Caco-2 (cell line): ENCODE results near the gene CLK4. TPM values are rescaled to one million over a fixed set of nuclear protein-coding genes. Genes with fewer than 3 reads are reported as not detected.

ENCODE experiments used
- BruUV-seq: library from RNA; stranded (reverse); fragments of 400-500 nt; replicated peaks from 2 replicates; lab custom pipeline; 2021; lab: Mats Ljungman, UMichigan
- CTCF ChIA-PET: fragments of 300-600 bp; sonication (Branson Sonifier 250); formaldehyde crosslinking; loops from one replicate; lab custom pipeline; 2022; ENCODE audit warnings: antibody characterized with exemption; lab: Charles Lee
- POLR2A ChIA-PET: fragments of 300-600 bp; sonication (Branson Sonifier 250); formaldehyde crosslinking; loops from one replicate; lab custom pipeline; 2022; ENCODE audit warnings: antibody characterized with exemption; lab: Charles Lee
- DNase-seq, 2 experiments: peaks; one replicate each; pipeline versions ENCODE4 v3.0.0 to v3.0.0-alpha.2; 2020 to 2022
- H3K27me3 ChIP-seq: replicated peaks from 2 replicates; pipeline ENCODE4 v1.6.0; 2011; ENCODE audit warnings: low read length; ENCODE audit not compliant: control insufficient read depth, insufficient read depth
- H3K36me3 ChIP-seq: 2 replicates; pipeline ENCODE4 v1.5.1; 2011; ENCODE audit warnings: low read length; ENCODE audit not compliant: control insufficient read depth, insufficient read depth
- H3K4me1 ChIP-seq: fragments of 250-450 bp; sonication (Bioruptor Pico); 2 replicates; pipeline ENCODE4 v1.5.1; 2020; ENCODE audit warnings: mild to moderate bottlenecking
- H3K4me3 ChIP-seq: 2 replicates; pipeline ENCODE4 v1.5.1; 2011; ENCODE audit warnings: low read depth, mild to moderate bottlenecking, control low read depth, low read length
- H3K9me3 ChIP-seq: fragments of 250-450 bp; sonication (Bioruptor Pico); 2 replicates; pipeline ENCODE4 v1.5.1; 2020; ENCODE audit warnings: mild to moderate bottlenecking, moderate library complexity
- H3K27ac Mint-ChIP-seq: one replicate; pipeline ENCODE4 v1.8.0; 2022; ENCODE audit warnings: mixed read lengths; ENCODE audit not compliant: unreplicated experiment
- H3K27me3 Mint-ChIP-seq: one replicate; pipeline ENCODE4 v1.8.0; 2022; ENCODE audit warnings: mixed read lengths; ENCODE audit not compliant: insufficient read depth, unreplicated experiment
- H3K36me3 Mint-ChIP-seq: one replicate; pipeline ENCODE4 v1.8.0; 2022; ENCODE audit warnings: mild to moderate bottlenecking, mixed read lengths; ENCODE audit not compliant: insufficient read depth, unreplicated experiment
- H3K4me1 Mint-ChIP-seq: one replicate; pipeline ENCODE4 v1.8.0; 2022; ENCODE audit warnings: low read depth, mixed read lengths; ENCODE audit not compliant: unreplicated experiment
- H3K4me3 Mint-ChIP-seq: one replicate; pipeline ENCODE4 v1.8.0; 2022; ENCODE audit warnings: mild to moderate bottlenecking, moderate library complexity, mixed read lengths; ENCODE audit not compliant: unreplicated experiment
- H3K9me3 Mint-ChIP-seq: one replicate; pipeline ENCODE4 v1.8.0; 2022; ENCODE audit warnings: mixed read lengths; ENCODE audit not compliant: unreplicated experiment
- intact Hi-C: fragments of 100-400 bp; cut with micrococcal nuclease; formaldehyde crosslinking; loops from one replicate; pipeline ENCODE4 v1.10.0; 2022; ENCODE audit not compliant: unreplicated experiment
- total RNA-seq: library from RNA; stranded (reverse); gene quantifications from 2 replicates; pipeline ENCODE4 v1.2.3, GENCODE V29; 2022
- TF ChIP-seq, protein P1 (sequence below), 2 experiments: fragments of 200-600 bp in 1 of 2; IDR thresholded peaks; 1 replicate in 1 of 2; 2 replicates in 1 of 2; pipeline versions ENCODE4 v1.5.1 to v1.8.0; 2011 to 2022; ENCODE audit warnings: antibody characterized with exemption in 1 of 2, control low read depth in 1 of 2, inconsistent platforms in 1 of 2, low read depth in 1 of 2, low read length in 1 of 2, mild to moderate bottlenecking in 1 of 2, moderate library complexity in 1 of 2; ENCODE audit not compliant: insufficient read depth in 1 of 2, severe bottlenecking in 1 of 2, unreplicated experiment in 1 of 2

CLK4 gene
- total RNA-seq, 1 experiment from 2014 or later: 26.5 TPM

DNA sequence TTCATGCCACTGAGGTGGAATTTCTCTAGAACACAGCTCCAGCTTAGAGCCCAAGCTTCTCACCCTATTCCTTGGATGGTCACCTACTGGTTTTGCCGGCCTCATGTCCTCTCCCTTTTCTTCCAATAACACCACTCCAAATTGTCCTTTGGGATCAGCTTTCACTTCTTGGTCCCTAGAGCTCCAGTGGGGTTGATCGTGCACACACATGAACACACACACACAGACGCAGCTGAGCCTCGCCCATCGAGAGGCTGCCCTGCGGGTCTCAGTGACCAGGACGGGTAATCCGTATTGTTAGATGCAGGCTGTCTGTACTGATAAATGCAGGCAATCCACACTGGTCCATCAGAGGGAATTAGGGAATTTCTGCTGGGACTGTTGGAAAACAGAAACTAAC is 43.6 kb downstream of the CLK4 start:
- DNase-seq: no peak
- TF ChIP-seq, protein P1, sequence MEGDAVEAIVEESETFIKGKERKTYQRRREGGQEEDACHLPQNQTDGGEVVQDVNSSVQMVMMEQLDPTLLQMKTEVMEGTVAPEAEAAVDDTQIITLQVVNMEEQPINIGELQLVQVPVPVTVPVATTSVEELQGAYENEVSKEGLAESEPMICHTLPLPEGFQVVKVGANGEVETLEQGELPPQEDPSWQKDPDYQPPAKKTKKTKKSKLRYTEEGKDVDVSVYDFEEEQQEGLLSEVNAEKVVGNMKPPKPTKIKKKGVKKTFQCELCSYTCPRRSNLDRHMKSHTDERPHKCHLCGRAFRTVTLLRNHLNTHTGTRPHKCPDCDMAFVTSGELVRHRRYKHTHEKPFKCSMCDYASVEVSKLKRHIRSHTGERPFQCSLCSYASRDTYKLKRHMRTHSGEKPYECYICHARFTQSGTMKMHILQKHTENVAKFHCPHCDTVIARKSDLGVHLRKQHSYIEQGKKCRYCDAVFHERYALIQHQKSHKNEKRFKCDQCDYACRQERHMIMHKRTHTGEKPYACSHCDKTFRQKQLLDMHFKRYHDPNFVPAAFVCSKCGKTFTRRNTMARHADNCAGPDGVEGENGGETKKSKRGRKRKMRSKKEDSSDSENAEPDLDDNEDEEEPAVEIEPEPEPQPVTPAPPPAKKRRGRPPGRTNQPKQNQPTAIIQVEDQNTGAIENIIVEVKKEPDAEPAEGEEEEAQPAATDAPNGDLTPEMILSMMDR (IDR thresholded peaks at IDR 0.05; ENCODE audit: insufficient read depth in 1 of 2, low read depth in 1 of 2, low read length in 1 of 2, severe bottlenecking in 1 of 2, unreplicated experiment in 1 of 2): no peak
- peaks cover 4% of the 10 kb centered on the region for H3K27me3 Mint-ChIP-seq
- no peaks in the 10 kb centered on the region for H3K9me3 ChIP-seq
- H3K27me3 ChIP-seq: no peaks in the 10 kb centered on the region
- H3K4me1 ChIP-seq: no peaks in the 10 kb centered on the region
- intact Hi-C loops: no loop called here
- H3K36me3 ChIP-seq: no peaks in the 10 kb centered on the region
- H3K4me1 Mint-ChIP-seq: no peaks in the 10 kb centered on the region
- POLR2A ChIA-PET: no interaction called here
- no peaks in the 10 kb centered on the region for H3K36me3 Mint-ChIP-seq
- BruUV-seq: no TSS peak
- no peak overlapping the region for H3K4me3 Mint-ChIP-seq
- H3K9me3 Mint-ChIP-seq: no peaks in the 10 kb centered on the region
- CTCF ChIA-PET: no interaction called here
- no peak overlapping the region for H3K4me3 ChIP-seq
- H3K27ac Mint-ChIP-seq: no peak overlapping the region

DNA sequence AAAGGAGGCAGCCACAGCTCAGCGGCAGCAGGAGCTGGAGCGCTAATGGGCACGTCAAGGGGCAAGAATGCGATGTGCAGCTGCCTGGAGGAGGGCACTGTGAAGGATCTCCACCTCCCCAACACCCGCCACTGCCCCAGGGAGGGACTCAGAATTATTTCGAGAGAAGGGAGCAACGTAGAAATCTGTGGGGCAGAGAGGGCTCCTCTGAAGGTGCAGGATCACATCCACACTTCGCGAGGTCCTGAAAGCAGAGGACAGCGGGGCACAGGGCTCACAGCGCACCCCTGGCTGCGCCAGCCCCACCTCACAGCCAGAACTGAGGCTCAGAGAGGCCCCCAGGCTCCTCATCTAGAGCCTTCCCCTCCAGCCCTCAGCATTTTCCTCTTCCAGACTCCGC is 44.6 kb downstream of the CLK4 start:
- CTCF ChIA-PET: interaction anchor here (0.5 kb wide), 1 partner anchor 331 kb away, joined by 3 read pairs; no protein-coding TSS in a partner anchor
- Mint-ChIP-seq H3K36me3 (no peaks in the 10 kb centered on the region), H3K27me3 (peaks cover 4% of the 10 kb centered on the region), H3K4me3 (no peak overlapping the region), H3K9me3 (no peaks in the 10 kb centered on the region), H3K4me1 (no peaks in the 10 kb centered on the region), H3K27ac (no peak overlapping the region)
- POLR2A ChIA-PET: no interaction called here
- no peaks in the 10 kb centered on the region; the same call in 1 of the 2 replicates for H3K9me3 ChIP-seq
- intact Hi-C loops: no loop called here
- no peaks in the 10 kb centered on the region for H3K4me1 ChIP-seq
- H3K4me3 ChIP-seq: no peak overlapping the region
- BruUV-seq: no TSS peak
- TF ChIP-seq, protein P1 (IDR thresholded peaks at IDR 0.05; ENCODE audit: insufficient read depth in 1 of 2, low read depth in 1 of 2, low read length in 1 of 2, severe bottlenecking in 1 of 2, unreplicated experiment in 1 of 2): no peak
- no peak for DNase-seq
- H3K36me3 ChIP-seq: no peaks in the 10 kb centered on the region
- no peaks in the 10 kb centered on the region for H3K27me3 ChIP-seq

DNA sequence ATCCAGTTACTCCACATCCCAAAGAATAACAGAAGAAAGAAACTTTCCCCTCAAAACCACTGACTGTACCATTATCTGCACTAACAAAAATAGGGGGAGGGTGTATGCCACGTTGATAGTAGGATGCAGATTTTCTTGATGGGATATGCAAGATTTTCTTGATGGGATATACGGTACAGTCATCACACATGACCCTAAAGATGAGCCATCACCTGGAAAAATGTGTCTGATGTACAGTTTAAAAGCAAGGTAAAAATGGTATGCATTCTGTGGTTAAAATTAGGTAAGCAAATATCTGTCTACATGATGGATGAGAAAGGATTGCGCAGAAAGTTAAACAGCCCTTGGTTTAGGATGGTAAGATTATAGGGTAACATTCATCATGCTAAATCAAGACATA is 45.2 kb downstream of the CLK4 start:
- TF ChIP-seq, protein P1 (IDR thresholded peaks at IDR 0.05; ENCODE audit: insufficient read depth in 1 of 2, low read depth in 1 of 2, low read length in 1 of 2, severe bottlenecking in 1 of 2, unreplicated experiment in 1 of 2): no peak
- DNase-seq: no peak
- H3K4me1 ChIP-seq: no peaks in the 10 kb centered on the region
- no peaks in the 10 kb centered on the region; the same call in 1 of the 2 replicates for H3K9me3 ChIP-seq
- intact Hi-C loops: no loop called here
- H3K4me3 ChIP-seq: no peak overlapping the region
- POLR2A ChIA-PET: no interaction called here
- no peaks in the 10 kb centered on the region for H3K36me3 Mint-ChIP-seq
- no peaks in the 10 kb centered on the region for H3K9me3 Mint-ChIP-seq
- no peaks in the 10 kb centered on the region for H3K4me1 Mint-ChIP-seq
- no peaks in the 10 kb centered on the region for H3K36me3 ChIP-seq
- H3K27me3 Mint-ChIP-seq: peaks cover 4% of the 10 kb centered on the region
- H3K27ac Mint-ChIP-seq: no peak overlapping the region
- H3K27me3 ChIP-seq: no peaks in the 10 kb centered on the region
- H3K4me3 Mint-ChIP-seq: no peak overlapping the region
- BruUV-seq: no TSS peak
- CTCF ChIA-PET: no interaction called here
